Measurements from ENCODE around the gene SKIC8. TPM values are rescaled to one million over a fixed set of nuclear protein-coding genes. Genes with fewer than 3 reads are reported as not detected.
A peak's percentile ranks its signal among the peaks of the same experiment; 100 is the strongest.

The SKIC8 gene
- total and polyA plus RNA-seq, 5 donors, result 26.8 to 37.1 (median 29.7) TPM

- Histone ChIP-seq H3K27ac (ENCODE audit: low read length) (peak overlapping the region; percentile 93), H3K9me3 (ENCODE audit: control insufficient read depth, low read length) (no peaks in the 10 kb centered on the region), H3K4me3 (ENCODE audit: low read length) (peak overlapping the region; percentile 78), H3K27me3 (ENCODE audit: control insufficient read depth, insufficient read depth) (no peaks in the 10 kb centered on the region), H3K4me1 (ENCODE audit: control insufficient read depth, insufficient read depth, low read length) (peaks cover 3% of the 10 kb centered on the region)
- 40% methylated on average over 12 of the region's 12 CpGs for WGBS
- no peak for DNase-seq
- ATAC-seq, result no peak
- intact Hi-C loops (cut with DNase I), result no loop called here
Observed at GRCh38 chr15:78265137-78265460, 34.3 kb downstream of the SKIC8 start.

GRCh38 chr15:78264304-78265136 lies 34.9 kb downstream of the SKIC8 start, which contains the start of gene DNAJA4:
TSS of gene DNAJA4 (plus strand) at chr15:78264562. CDS start at chr15:78264764, 202 bp downstream.
- DNase-seq, result peak; percentile 79 to 92 (median 89)
- no peaks in the 10 kb centered on the region for H3K9me3 ChIP-seq (ENCODE audit: control insufficient read depth, low read length)
- H3K4me1 ChIP-seq (ENCODE audit: control insufficient read depth, insufficient read depth, low read length), result peaks cover 3% of the 10 kb centered on the region
- WGBS, result 3% methylated on average over 107 of the region's 107 CpGs
- intact Hi-C loops (cut with DNase I), result no loop called here
- H3K27ac ChIP-seq (ENCODE audit: low read length), result peak within 1 kb of the TSS; percentile 93
- ATAC-seq, result peak; percentile 58 to 60
- H3K4me3 ChIP-seq (ENCODE audit: low read length), result peak within 1 kb of the TSS; percentile 78
- no peaks in the 10 kb centered on the region for H3K27me3 ChIP-seq (ENCODE audit: control insufficient read depth, insufficient read depth)

- ATAC-seq (peak; percentile 23 to 25), DNase-seq (peak; percentile 32 to 65 (median 58))
- Histone ChIP-seq H3K4me3 (ENCODE audit: low read length) (peak overlapping the region; percentile 78), H3K27me3 (ENCODE audit: control insufficient read depth, insufficient read depth) (no peaks in the 10 kb centered on the region), H3K4me1 (ENCODE audit: control insufficient read depth, insufficient read depth, low read length) (peaks cover 3% of the 10 kb centered on the region), H3K27ac (ENCODE audit: low read length) (peak overlapping the region; percentile 77), H3K9me3 (ENCODE audit: control insufficient read depth, low read length) (no peaks in the 10 kb centered on the region)
- intact Hi-C loops (cut with DNase I), result no loop called here
- WGBS, result 83% methylated on average over 23 of the region's 23 CpGs
Observed at GRCh38 chr15:78263907-78264303, 35.5 kb downstream of the SKIC8 start.

GRCh38 chr15:78263351-78263781 lies 36.0 kb downstream of the SKIC8 start:
- Histone ChIP-seq H3K27me3 (ENCODE audit: control insufficient read depth, insufficient read depth) (no peaks in the 10 kb centered on the region), H3K27ac (ENCODE audit: low read length) (no peak overlapping the region), H3K4me1 (ENCODE audit: control insufficient read depth, insufficient read depth, low read length) (peaks cover 3% of the 10 kb centered on the region), H3K4me3 (ENCODE audit: low read length) (no peak overlapping the region), H3K9me3 (ENCODE audit: control insufficient read depth, low read length) (no peaks in the 10 kb centered on the region)
- intact Hi-C loops (cut with DNase I), result no loop called here
- WGBS, result 95% methylated on average over 7 of the region's 7 CpGs
- DNase-seq (peak in 1 of 3 donors; percentile 56), ATAC-seq (peak in 1 of 2 donors; percentile 1)

DNA sequence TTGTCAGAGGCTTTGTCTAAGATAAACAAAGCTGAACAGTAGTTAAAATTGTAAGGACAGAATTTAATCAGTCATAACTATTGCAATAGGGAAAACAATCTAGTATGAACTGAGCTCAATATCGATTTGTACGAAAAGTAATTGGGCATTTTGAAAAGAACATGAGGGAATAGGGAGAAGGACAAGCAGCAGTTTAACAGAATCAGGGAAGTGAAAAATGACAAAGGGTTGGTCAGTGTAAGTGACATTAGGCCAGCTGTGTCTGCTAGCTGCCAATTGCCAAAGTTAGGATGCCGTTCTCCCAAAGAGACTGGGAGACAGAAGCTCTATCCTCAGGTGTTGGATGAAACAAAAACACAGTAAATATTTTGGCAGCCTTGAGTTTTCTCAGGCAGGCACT lies 38.3 kb downstream of the SKIC8 start:
- Histone ChIP-seq H3K9me3 (ENCODE audit: control insufficient read depth, low read length) (no peaks in the 10 kb centered on the region), H3K4me3 (ENCODE audit: low read length) (no peak overlapping the region), H3K27me3 (ENCODE audit: control insufficient read depth, insufficient read depth) (no peaks in the 10 kb centered on the region), H3K27ac (ENCODE audit: low read length) (no peak overlapping the region), H3K4me1 (ENCODE audit: control insufficient read depth, insufficient read depth, low read length) (peaks cover 3% of the 10 kb centered on the region)
- WGBS, result 82% methylated on average over 3 of the region's 3 CpGs
- intact Hi-C loops (cut with DNase I), result no loop called here
- no peak for DNase-seq
- no peak for ATAC-seq

- Histone ChIP-seq H3K27me3 (ENCODE audit: control insufficient read depth, insufficient read depth) (no peaks in the 10 kb centered on the region), H3K4me3 (ENCODE audit: low read length) (no peak overlapping the region), H3K4me1 (ENCODE audit: control insufficient read depth, insufficient read depth, low read length) (peaks cover 3% of the 10 kb centered on the region), H3K27ac (ENCODE audit: low read length) (no peak overlapping the region), H3K9me3 (ENCODE audit: control insufficient read depth, low read length) (no peaks in the 10 kb centered on the region)
- ATAC-seq, result no peak
- WGBS, result 51% methylated on average over 2 of the region's 2 CpGs
- no peak for DNase-seq
- intact Hi-C loops (cut with DNase I), result no loop called here
Observed at GRCh38 chr15:78260489-78260888, 38.9 kb downstream of the SKIC8 start.

DNA sequence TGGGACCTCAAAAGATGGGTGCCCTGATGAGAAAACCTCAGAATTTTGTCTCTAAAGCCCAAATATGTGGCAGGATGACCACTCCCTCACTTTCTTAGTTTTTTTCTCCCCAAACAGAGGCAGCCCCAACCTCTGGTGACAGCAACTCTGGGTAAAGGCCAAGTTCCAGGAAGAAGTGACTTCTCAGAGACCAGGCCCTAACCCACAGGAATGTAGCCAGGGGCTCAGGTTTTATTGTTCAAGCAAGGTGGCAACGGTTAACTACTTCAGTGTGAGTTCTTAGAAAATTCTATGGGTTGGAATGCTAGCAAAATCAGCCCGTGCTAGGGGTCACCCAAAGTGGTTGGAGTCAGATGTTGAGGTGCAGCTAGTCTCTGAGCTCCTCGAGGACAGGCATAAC lies 40.2 kb downstream of the SKIC8 start:
- intact Hi-C loops (cut with DNase I), result no loop called here
- H3K4me3 ChIP-seq (ENCODE audit: low read length), result no peak overlapping the region
- 90% methylated on average over 3 of the region's 3 CpGs for WGBS

GRCh38 chr15:78257681-78258080 lies 41.7 kb downstream of the SKIC8 start:
- intact Hi-C loops (cut with DNase I), result no loop called here
- Histone ChIP-seq H3K9me3 (ENCODE audit: control insufficient read depth, low read length) (no peaks in the 10 kb centered on the region), H3K27me3 (ENCODE audit: control insufficient read depth, insufficient read depth) (no peaks in the 10 kb centered on the region), H3K4me1 (ENCODE audit: control insufficient read depth, insufficient read depth, low read length) (no peaks in the 10 kb centered on the region), H3K27ac (ENCODE audit: low read length) (no peak overlapping the region), H3K4me3 (ENCODE audit: low read length) (no peak overlapping the region)
- no peak for ATAC-seq
- DNase-seq, result no peak
- WGBS, result 78% methylated on average over 3 of the region's 3 CpGs

More for the DNA sequence above, 40.2 kb downstream of the SKIC8 start:
- Histone ChIP-seq H3K4me1 (ENCODE audit: control insufficient read depth, insufficient read depth, low read length) (peaks cover 3% of the 10 kb centered on the region), H3K27ac (ENCODE audit: low read length) (no peak overlapping the region), H3K9me3 (ENCODE audit: control insufficient read depth, low read length) (no peaks in the 10 kb centered on the region), H3K27me3 (ENCODE audit: control insufficient read depth, insufficient read depth) (no peaks in the 10 kb centered on the region)
- no peak for ATAC-seq
- DNase-seq, result no peak

DNA sequence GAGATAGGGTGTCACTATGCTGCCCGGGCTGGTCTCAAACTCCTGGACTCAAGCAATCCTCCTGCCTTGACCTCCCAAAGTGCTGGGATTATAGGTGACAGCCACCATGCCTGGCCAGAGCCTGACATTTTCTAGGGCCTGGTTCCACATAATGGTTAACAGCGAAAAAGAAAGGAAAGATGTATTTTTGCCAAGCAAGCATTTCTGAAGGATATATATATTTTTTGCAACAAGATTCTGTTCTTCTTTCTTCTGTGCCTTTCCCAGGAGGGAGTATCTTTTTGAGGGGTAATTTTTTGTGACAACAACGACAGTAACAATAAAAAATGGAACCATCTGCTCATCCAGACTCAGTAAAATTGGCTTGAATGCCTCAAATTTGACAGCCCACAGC lies 43.4 kb downstream of the SKIC8 start:
- H3K4me1 ChIP-seq (ENCODE audit: control insufficient read depth, insufficient read depth, low read length), result no peaks in the 10 kb centered on the region
- H3K9me3 ChIP-seq (ENCODE audit: control insufficient read depth, low read length), result no peaks in the 10 kb centered on the region
- intact Hi-C loops (cut with DNase I), result no loop called here
- H3K27me3 ChIP-seq (ENCODE audit: control insufficient read depth, insufficient read depth), result no peaks in the 10 kb centered on the region
- no peak overlapping the region for H3K27ac ChIP-seq (ENCODE audit: low read length)
- DNase-seq, result no peak
- ATAC-seq, result no peak
- WGBS, result 90% methylated on average over 3 of the region's 3 CpGs
- H3K4me3 ChIP-seq (ENCODE audit: low read length), result no peak overlapping the region

DNA sequence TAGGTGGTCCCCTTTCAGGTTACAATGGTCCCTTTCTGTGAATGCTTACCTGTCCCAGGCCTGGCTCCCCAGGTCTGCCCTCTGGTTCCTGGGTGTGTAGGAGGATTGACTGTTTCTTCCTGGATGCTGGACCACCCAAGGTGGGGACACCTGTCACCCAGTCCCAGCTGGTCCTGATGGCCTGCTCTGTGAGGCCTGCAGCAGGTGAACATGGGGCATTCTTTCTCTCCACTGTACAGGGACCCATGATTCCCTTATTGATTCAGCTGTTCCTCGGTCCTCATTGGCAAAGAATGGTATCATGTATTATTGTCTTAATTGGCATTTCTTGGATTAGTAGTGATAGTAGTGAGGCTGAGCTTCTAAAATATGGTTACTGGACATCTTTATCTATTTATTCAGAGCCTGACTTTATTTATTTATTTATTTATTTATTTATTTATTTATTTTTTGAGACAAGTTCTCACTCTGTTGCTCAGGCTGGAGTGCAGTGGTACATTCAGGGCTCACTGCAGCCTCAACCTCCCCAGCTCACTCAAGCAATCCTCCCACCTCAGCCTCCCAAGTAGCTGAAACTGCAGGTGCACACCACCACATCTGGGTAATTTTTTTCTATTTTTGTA lies 43.9 kb downstream of the SKIC8 start:
- intact Hi-C loops (cut with DNase I), result no loop called here
- WGBS, result 90% methylated on average over 1 of the region's 1 CpG
- no peak for ATAC-seq
- DNase-seq, result no peak
- Histone ChIP-seq H3K4me1 (ENCODE audit: control insufficient read depth, insufficient read depth, low read length) (no peaks in the 10 kb centered on the region), H3K4me3 (ENCODE audit: low read length) (no peak overlapping the region), H3K27ac (ENCODE audit: low read length) (no peak overlapping the region), H3K27me3 (ENCODE audit: control insufficient read depth, insufficient read depth) (no peaks in the 10 kb centered on the region), H3K9me3 (ENCODE audit: control insufficient read depth, low read length) (no peaks in the 10 kb centered on the region)

DNA sequence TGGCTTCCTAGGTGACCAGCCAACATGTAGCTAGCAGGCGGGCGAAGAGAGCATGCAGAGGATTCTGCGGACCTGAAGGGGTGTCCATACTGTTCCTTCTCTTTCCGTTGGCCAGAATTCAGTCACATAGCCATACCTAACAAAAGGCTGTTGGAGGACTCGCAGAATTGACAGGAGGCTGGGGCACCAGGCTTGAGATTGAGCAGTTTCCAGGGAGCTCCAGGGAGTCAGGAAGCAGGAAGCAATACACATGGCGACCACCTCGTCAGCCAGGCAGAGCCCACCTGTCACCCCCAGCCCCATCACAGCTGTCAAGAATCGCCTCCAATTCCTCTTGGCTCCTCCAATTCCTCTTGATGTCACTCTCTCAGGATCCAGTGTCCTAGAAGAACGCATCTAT lies 48.3 kb downstream of the SKIC8 start:
- Histone ChIP-seq H3K27me3 (ENCODE audit: control insufficient read depth, insufficient read depth) (no peaks in the 10 kb centered on the region), H3K4me3 (ENCODE audit: low read length) (no peak overlapping the region), H3K27ac (ENCODE audit: low read length) (no peak overlapping the region), H3K4me1 (ENCODE audit: control insufficient read depth, insufficient read depth, low read length) (no peaks in the 10 kb centered on the region), H3K9me3 (ENCODE audit: control insufficient read depth, low read length) (no peaks in the 10 kb centered on the region)
- DNase-seq (no peak), ATAC-seq (no peak)
- intact Hi-C loops (cut with DNase I), result no loop called here
- 68% methylated on average over 9 of the region's 9 CpGs for WGBS

Data from right cardiac atrium (tissue), 5 donors.